Transverse colon (tissue), 4 donors: Measurements from ENCODE around the gene AGBL4.

ENCODE experiments used
- CTCF ChIP-seq, 5 experiments: fragments of 200-600 bp in 3 of 5; fragments of 450-650 bp in 2 of 5; sonication (generic) in 3 of 5; IDR thresholded peaks; 1 replicate in 2 of 5; 2 replicates in 3 of 5; pipeline ENCODE4 v1.5.1; 2016 to 2017; ENCODE audit warnings: antibody characterized with exemption in 5 of 5, inconsistent platforms in 3 of 5, mild to moderate bottlenecking in 2 of 5, moderate library complexity in 1 of 5
- POLR2AphosphoS5 ChIP-seq, 3 donors: sonication (generic); formaldehyde crosslinking; IDR thresholded peaks; one replicate each; pipeline ENCODE4 v1.6.1; 2016; ENCODE audit warnings: antibody characterized with exemption in 3 of 3

DNA sequence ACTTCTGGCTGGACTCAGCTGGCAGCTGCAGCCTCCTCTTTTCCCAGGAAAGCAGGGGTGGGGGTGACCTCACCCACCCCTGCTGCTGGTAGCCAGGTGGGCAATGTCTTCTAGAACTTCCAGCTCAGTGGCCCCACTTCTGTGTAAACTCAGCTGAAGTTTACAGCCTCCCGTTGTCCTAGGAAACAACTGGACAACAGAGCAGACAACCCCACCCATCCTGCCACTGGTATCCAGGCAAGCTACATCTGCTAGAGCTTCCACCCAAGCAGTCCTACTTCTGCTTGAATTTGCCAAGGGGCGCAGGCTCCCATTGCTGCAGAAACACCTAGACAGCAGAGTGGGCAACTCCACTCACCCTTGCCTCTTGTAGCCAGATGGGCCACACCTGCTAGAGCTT lies 937.4 kb downstream of the AGBL4 start:
- TF ChIP-seq POLR2AphosphoS5 (IDR thresholded peaks at IDR 0.05) (no peak), CTCF (IDR thresholded peaks at IDR 0.05) (no peak)
